ENCODE data around the gene CNTNAP2.

CNTNAP2 gene

DNA sequence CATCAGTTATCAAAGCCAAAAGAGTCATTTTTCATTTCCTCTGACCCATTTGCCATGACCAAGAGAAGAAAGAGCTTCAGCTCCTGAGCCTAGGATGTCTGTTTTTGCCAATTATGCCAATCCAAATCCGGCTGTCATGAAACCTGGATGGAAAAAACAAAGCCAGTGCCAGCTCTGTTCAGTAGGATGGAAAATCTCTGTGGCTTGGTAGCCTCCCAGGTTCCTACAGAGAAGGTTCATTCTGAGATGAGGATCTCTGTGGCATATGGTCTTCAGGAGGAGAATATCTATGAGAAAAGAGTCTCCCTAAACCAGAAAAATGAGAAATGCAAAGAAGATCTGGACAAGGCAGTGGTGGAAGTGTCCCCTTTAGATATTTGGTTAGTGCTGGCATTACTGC lies 475.4 kb downstream of the CNTNAP2 start:
- Histone ChIP-seq H3K27me3 (ENCODE audit: insufficient read depth, low read depth) (no peaks in the 10 kb centered on the region), H4K20me1 (ENCODE audit: insufficient read depth) (no peaks in the 10 kb centered on the region), H2AFZ (ENCODE audit: low read depth) (no peak overlapping the region), H3K79me2 (ENCODE audit: insufficient read depth, low read depth) (no peaks in the 10 kb centered on the region), H3K9ac (no peak overlapping the region), H3K4me3 (IDR thresholded peaks at IDR 0.05; ENCODE audit: insufficient read depth, low read depth, low read length) (no peak overlapping the region), H3K4me1 (ENCODE audit: low read depth, poor library complexity, severe bottlenecking) (no peaks in the 10 kb centered on the region), H3K36me3 (ENCODE audit: insufficient read depth) (no peaks in the 10 kb centered on the region), H3K27ac (no peak overlapping the region), H3K4me2 (no peak overlapping the region)
- TF ChIP-seq, protein P1, sequence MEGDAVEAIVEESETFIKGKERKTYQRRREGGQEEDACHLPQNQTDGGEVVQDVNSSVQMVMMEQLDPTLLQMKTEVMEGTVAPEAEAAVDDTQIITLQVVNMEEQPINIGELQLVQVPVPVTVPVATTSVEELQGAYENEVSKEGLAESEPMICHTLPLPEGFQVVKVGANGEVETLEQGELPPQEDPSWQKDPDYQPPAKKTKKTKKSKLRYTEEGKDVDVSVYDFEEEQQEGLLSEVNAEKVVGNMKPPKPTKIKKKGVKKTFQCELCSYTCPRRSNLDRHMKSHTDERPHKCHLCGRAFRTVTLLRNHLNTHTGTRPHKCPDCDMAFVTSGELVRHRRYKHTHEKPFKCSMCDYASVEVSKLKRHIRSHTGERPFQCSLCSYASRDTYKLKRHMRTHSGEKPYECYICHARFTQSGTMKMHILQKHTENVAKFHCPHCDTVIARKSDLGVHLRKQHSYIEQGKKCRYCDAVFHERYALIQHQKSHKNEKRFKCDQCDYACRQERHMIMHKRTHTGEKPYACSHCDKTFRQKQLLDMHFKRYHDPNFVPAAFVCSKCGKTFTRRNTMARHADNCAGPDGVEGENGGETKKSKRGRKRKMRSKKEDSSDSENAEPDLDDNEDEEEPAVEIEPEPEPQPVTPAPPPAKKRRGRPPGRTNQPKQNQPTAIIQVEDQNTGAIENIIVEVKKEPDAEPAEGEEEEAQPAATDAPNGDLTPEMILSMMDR (conservative IDR thresholded peaks at IDR 0.05; ENCODE audit: low read depth, low read length), result no peak

DNA sequence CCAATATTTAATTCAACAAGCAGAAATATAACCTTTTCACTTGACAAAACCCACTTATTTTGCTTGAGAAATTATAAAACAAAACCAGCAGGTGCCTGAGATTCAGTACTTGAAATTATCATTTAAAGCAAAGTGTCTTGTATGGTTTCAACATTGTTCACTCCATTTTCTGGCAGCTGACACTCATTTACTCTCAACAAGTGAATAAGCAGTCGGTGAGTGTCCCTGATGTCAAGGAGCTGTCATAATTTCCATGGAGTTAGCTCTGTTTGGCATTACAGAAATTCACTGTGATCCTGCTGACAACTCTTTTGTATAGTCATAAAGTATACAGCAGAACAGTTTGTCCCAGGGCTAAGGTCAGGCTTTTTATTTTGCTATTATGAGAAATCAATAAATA lies 490.0 kb downstream of the CNTNAP2 start:
- Histone ChIP-seq H3K4me3 (IDR thresholded peaks at IDR 0.05; ENCODE audit: insufficient read depth, low read depth, low read length) (no peak overlapping the region), H3K4me1 (ENCODE audit: low read depth, poor library complexity, severe bottlenecking) (no peaks in the 10 kb centered on the region), H3K9ac (no peak overlapping the region), H2AFZ (ENCODE audit: low read depth) (no peak overlapping the region), H3K27ac (no peak overlapping the region), H3K36me3 (ENCODE audit: insufficient read depth) (no peaks in the 10 kb centered on the region), H3K27me3 (ENCODE audit: insufficient read depth, low read depth) (no peaks in the 10 kb centered on the region), H3K79me2 (ENCODE audit: insufficient read depth, low read depth) (no peaks in the 10 kb centered on the region), H3K4me2 (no peak overlapping the region), H4K20me1 (ENCODE audit: insufficient read depth) (no peaks in the 10 kb centered on the region)
- TF ChIP-seq, protein P1 (conservative IDR thresholded peaks at IDR 0.05; ENCODE audit: low read depth, low read length), result no peak

DNA sequence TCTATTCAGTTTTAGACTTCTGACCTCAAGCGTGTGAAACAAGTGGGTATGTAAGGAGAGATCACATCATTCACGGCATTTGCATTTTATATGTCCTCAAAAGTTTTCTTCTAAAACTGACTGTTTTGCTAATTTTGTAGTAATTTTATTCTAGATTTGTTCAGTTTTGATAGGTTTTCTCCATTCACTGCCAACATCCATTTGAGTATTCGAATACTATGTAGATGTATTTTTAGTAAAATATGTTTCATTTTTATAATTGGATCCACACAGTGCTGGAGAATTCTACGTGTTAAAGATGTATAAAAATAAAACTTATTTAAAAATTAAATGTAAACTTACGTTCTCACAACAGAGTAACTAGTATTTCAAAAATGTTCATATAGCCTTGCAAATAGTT lies 503.0 kb downstream of the CNTNAP2 start:
- TF ChIP-seq, protein P1 (conservative IDR thresholded peaks at IDR 0.05; ENCODE audit: low read depth, low read length), result no peak
- Histone ChIP-seq H3K4me2 (no peak overlapping the region), H3K4me1 (ENCODE audit: low read depth, poor library complexity, severe bottlenecking) (no peaks in the 10 kb centered on the region), H3K27me3 (ENCODE audit: insufficient read depth, low read depth) (no peaks in the 10 kb centered on the region), H3K36me3 (ENCODE audit: insufficient read depth) (no peaks in the 10 kb centered on the region), H2AFZ (ENCODE audit: low read depth) (no peak overlapping the region), H4K20me1 (ENCODE audit: insufficient read depth) (no peaks in the 10 kb centered on the region), H3K9ac (no peak overlapping the region), H3K4me3 (IDR thresholded peaks at IDR 0.05; ENCODE audit: insufficient read depth, low read depth, low read length) (no peak overlapping the region), H3K79me2 (ENCODE audit: insufficient read depth, low read depth) (no peaks in the 10 kb centered on the region), H3K27ac (no peak overlapping the region)

DNA sequence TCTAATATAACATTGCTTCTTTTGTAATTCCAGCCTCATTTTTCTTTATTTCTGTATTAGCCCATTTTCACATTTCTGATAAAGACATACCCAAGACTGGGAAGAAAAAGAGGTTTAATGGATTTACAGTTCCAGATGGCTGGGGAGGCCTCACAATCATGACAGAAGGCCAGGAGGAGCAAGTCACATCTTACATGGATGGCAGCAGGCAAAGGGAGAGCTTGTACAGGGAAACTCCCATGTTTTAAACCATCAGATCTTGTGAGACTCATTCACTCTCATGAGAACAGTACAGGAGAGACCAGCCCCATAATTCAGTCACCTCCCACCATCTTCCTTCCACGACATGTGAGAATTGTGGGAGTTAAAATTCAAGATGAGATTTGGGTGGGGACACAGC lies 510.3 kb downstream of the CNTNAP2 start:
- Histone ChIP-seq H3K36me3 (ENCODE audit: insufficient read depth) (no peaks in the 10 kb centered on the region), H3K4me1 (ENCODE audit: low read depth, poor library complexity, severe bottlenecking) (no peaks in the 10 kb centered on the region), H3K4me3 (IDR thresholded peaks at IDR 0.05; ENCODE audit: insufficient read depth, low read depth, low read length) (no peak overlapping the region), H3K27me3 (ENCODE audit: insufficient read depth, low read depth) (no peaks in the 10 kb centered on the region), H3K79me2 (ENCODE audit: insufficient read depth, low read depth) (no peaks in the 10 kb centered on the region), H3K4me2 (no peak overlapping the region), H4K20me1 (ENCODE audit: insufficient read depth) (no peaks in the 10 kb centered on the region), H3K9ac (no peak overlapping the region), H2AFZ (ENCODE audit: low read depth) (no peak overlapping the region), H3K27ac (no peak overlapping the region)
- TF ChIP-seq, protein P1 (conservative IDR thresholded peaks at IDR 0.05; ENCODE audit: low read depth, low read length), result no peak

All from KMS-11 (cell line).